SK-N-SH (cell line): ENCODE data around the gene TRIM71. TPM values are rescaled to one million over a fixed set of nuclear protein-coding genes. Genes with fewer than 3 reads are reported as not detected.

Experiments
- CTCF ChIA-PET: fragments of 300-600, 350-600 bp; formaldehyde crosslinking; extraction: SDS; loops from one replicate; lab custom pipeline; 2021; lab: Yijun Ruan, JAX
- POLR2A ChIA-PET: fragments of 350-600 bp; sonication (Branson Sonifier 250); formaldehyde crosslinking; extraction: SDS; loops from one replicate; lab custom pipeline; 2020; ENCODE audit warnings: antibody characterized with exemption, inconsistent platforms; lab: Yijun Ruan, JAX
- DNase-seq: peaks from one replicate; pipeline ENCODE4 v3.0.0; 2012
- H2AFZ ChIP-seq: fragments of 200-600 bp; sonication (generic); 2 replicates; pipeline ENCODE4 v1.8.1; 2016; ENCODE audit warnings: antibody characterized with exemption, mild to moderate bottlenecking, low read depth
- H3F3A ChIP-seq: fragments of 200-600 bp; sonication (generic); replicated peaks from 2 replicates; pipeline ENCODE3; 2016; ENCODE audit warnings: antibody characterized with exemption, mild to moderate bottlenecking; ENCODE audit not compliant: insufficient read depth
- H3K27ac ChIP-seq, 2 experiments: fragments of 200-500 bp in 1 of 2; fragments of 200-600 bp in 1 of 2; sonication (Bioruptor generic) in 1 of 2; sonication (generic), shearing (Covaris generic) in 1 of 2; 2 replicates each; pipeline versions ENCODE4 v1.5.1 to v1.6.1; 2014 to 2016; ENCODE audit warnings: low read depth in 2 of 2, inconsistent platforms in 1 of 2, low read length in 1 of 2, mild to moderate bottlenecking in 1 of 2, mixed read lengths in 1 of 2
- H3K27me3 ChIP-seq: fragments of 200-600 bp; sonication (generic), shearing (Covaris generic); 2 replicates; pipeline ENCODE4 v1.6.1; 2016; ENCODE audit warnings: mixed run types; ENCODE audit not compliant: insufficient read depth
- H3K36me3 ChIP-seq, 2 experiments: fragments of 200-500 bp in 1 of 2; fragments of 200-600 bp in 1 of 2; sonication (Bioruptor generic) in 1 of 2; sonication (generic) in 1 of 2; replicated peaks in 1 of 2; 2 replicates each; pipeline versions ENCODE3 to v1.5.1; 2014 to 2016; ENCODE audit warnings: low read length in 1 of 2, mild to moderate bottlenecking in 1 of 2; ENCODE audit not compliant: insufficient read depth in 2 of 2, control insufficient read depth in 1 of 2
- H3K4me1 ChIP-seq, 2 experiments: fragments of 200-500 bp in 1 of 2; fragments of 200-600 bp in 1 of 2; sonication (Bioruptor generic) in 1 of 2; sonication (generic), shearing (Covaris generic) in 1 of 2; 2 replicates each; pipeline versions ENCODE4 v1.5.1 to v1.6.1; 2014 to 2016; ENCODE audit warnings: low read depth in 1 of 2, low read length in 1 of 2, mixed run types in 1 of 2; ENCODE audit not compliant: insufficient read depth in 2 of 2, control insufficient read depth in 1 of 2
- H3K4me2 ChIP-seq: fragments of 200-600 bp; sonication (generic), shearing (Covaris generic); 2 replicates; pipeline ENCODE4 v1.6.1; 2017; ENCODE audit warnings: mixed run types
- H3K4me3 ChIP-seq, 2 experiments: fragments of 200-500 bp in 1 of 2; fragments of 200-600 bp in 1 of 2; sonication (Bioruptor generic) in 1 of 2; sonication (generic), shearing (Covaris generic) in 1 of 2; 2 replicates each; pipeline versions ENCODE4 v1.5.1 to v1.8.1; 2014 to 2016; ENCODE audit warnings: low read depth in 2 of 2, inconsistent platforms in 1 of 2, low read length in 1 of 2, mild to moderate bottlenecking in 1 of 2, mixed read lengths in 1 of 2, moderate library complexity in 1 of 2
- H3K79me2 ChIP-seq: fragments of 200-600 bp; sonication (generic); 2 replicates; pipeline ENCODE4 v1.8.1; 2017; ENCODE audit warnings: mild to moderate bottlenecking; ENCODE audit not compliant: insufficient read depth
- H3K9ac ChIP-seq: fragments of 200-600 bp; sonication (generic); 2 replicates; pipeline ENCODE4 v1.6.1; 2017; ENCODE audit warnings: mixed run types
- H3K9me2 ChIP-seq: fragments of 200-600 bp; sonication (generic); 2 replicates; pipeline ENCODE4 v1.6.1; 2017; ENCODE audit warnings: mixed run types
- H3K9me3 ChIP-seq: fragments of 200-600 bp; sonication (generic); 2 replicates; pipeline ENCODE4 v1.6.1; 2017; ENCODE audit warnings: mixed run types, mild to moderate bottlenecking, moderate library complexity
- H4K20me1 ChIP-seq: fragments of 200-600 bp; sonication (generic); 2 replicates; pipeline ENCODE4 v1.6.1; 2017; ENCODE audit warnings: mild to moderate bottlenecking, mixed run types; ENCODE audit not compliant: insufficient read depth
- ELF1 ChIP-seq: IDR thresholded peaks from 2 replicates; pipeline ENCODE4 v1.4.0; 2012
- FOSL2 ChIP-seq: IDR thresholded peaks from 2 replicates; pipeline ENCODE4 v1.4.0; 2012; ENCODE audit warnings: low read depth, mild to moderate bottlenecking, moderate library complexity, borderline replicate concordance
- FOXJ3 ChIP-seq: sonication (generic); formaldehyde crosslinking; IDR thresholded peaks from 2 replicates; pipeline ENCODE4 v1.5.1; 2020; ENCODE audit warnings: mild to moderate bottlenecking, missing genetic modification reagents
- FOXM1 ChIP-seq: IDR thresholded peaks from 2 replicates; pipeline ENCODE4 v1.4.0; 2012; ENCODE audit warnings: low read depth, mild to moderate bottlenecking
- GABPA ChIP-seq: IDR thresholded peaks from 2 replicates; pipeline ENCODE4 v1.4.0; 2012; ENCODE audit warnings: low read depth, mild to moderate bottlenecking
- MAX ChIP-seq: IDR thresholded peaks from 2 replicates; pipeline ENCODE4 v1.4.0; 2012; ENCODE audit warnings: low read depth
- MXI1 ChIP-seq: IDR thresholded peaks from 2 replicates; pipeline ENCODE4 v1.6.1; 2012; ENCODE audit warnings: mild to moderate bottlenecking, low read depth, low read length, improper control_type of control experiment
- NFIC ChIP-seq: IDR thresholded peaks from 2 replicates; pipeline ENCODE4 v1.4.0; 2012; ENCODE audit warnings: borderline replicate concordance
- NRF1 ChIP-seq: IDR thresholded peaks from 2 replicates; pipeline ENCODE4 v1.6.1; 2012; ENCODE audit warnings: low read depth, mild to moderate bottlenecking, low read length
- RCOR1 ChIP-seq: fragments of 150-350 bp; IDR thresholded peaks from 2 replicates; pipeline ENCODE4 v1.6.1; 2017; ENCODE audit warnings: antibody characterized with exemption, low read length
- RXRA ChIP-seq: IDR thresholded peaks from 2 replicates; pipeline ENCODE4 v1.4.0; 2012; ENCODE audit warnings: low read depth, mild to moderate bottlenecking, borderline replicate concordance
- SIN3A ChIP-seq: IDR thresholded peaks from 2 replicates; pipeline ENCODE4 v1.6.1; 2012; ENCODE audit warnings: low read depth, mild to moderate bottlenecking, low read length, moderate library complexity, borderline replicate concordance
- SMC3 ChIP-seq: IDR thresholded peaks from 2 replicates; pipeline ENCODE4 v1.6.1; 2012; ENCODE audit warnings: low read depth, low read length, improper control_type of control experiment
- WGBS: methylation state at CpG from one replicate; pipeline ENCODE4 v1.1.6; 2017; ENCODE audit warnings: low lambda C conversion rate; 5-methylcytosine and 5-hydroxymethylcytosine counted together
- polyA plus RNA-seq, 3 experiments: library from polyadenylated mRNA; depleted of rRNA; stranded (reverse); fragments of >200 nt; gene quantifications; 2 replicates each; pipeline ENCODE4 v1.2.3, GENCODE V29; 2012
- TF ChIP-seq, protein P1 (sequence below): IDR thresholded peaks from 2 replicates; pipeline ENCODE4 v1.4.0; 2012; ENCODE audit warnings: low read depth, borderline replicate concordance
- TF ChIP-seq, protein P2 (sequence below): IDR thresholded peaks from 2 replicates; pipeline ENCODE4 v1.4.0; 2012; ENCODE audit warnings: low read depth, borderline replicate concordance

TRIM71 gene
- polyA plus RNA-seq, 1 of the 3 experiments (the other 2 are of a cell fraction) = not detected

DNA sequence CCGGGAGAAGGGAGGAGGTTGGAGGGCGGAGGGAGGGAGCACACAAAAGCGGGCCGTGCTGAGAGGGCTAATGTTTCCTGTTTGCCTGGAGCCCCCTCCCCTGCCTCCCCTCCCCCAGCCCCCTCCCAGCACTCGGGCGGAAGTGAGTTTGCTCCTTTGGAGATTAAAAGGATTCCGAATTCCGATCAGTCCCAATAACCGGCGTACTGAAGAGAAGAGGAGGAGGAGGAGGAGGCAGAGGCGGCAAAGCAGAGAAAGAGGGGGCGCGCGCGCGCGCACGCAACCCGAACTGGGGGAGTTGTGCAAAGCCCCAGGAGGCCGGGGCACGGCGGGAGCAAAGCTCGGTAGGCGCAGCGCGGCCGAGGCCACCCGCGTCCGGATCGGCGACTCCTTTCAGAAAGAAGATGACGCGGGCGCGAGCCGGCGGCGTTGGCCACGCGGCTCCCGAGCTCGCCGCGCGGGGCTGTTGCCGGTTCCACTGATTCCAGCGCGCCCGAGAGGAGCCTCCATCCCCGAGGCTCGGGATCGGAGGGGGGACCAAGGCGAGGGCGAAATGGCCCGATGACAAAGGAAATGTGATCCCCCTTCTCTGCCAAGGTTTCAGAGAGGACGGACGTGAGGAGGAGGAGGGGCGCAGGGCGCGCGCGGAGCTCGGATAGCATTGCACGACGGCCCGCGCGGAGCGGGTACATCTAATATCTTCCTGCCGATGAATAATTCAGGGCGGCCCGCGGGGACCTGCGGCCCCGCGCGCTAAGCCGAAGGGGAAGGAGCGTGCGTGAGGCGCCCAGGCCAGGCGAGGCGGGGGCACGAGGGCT is 1.1 kb upstream of the TRIM71 start:
- Histone ChIP-seq H4K20me1 (no peaks in the 10 kb centered on the region), H3K27me3 (peaks cover 58% of the 10 kb centered on the region), H3K27ac (no peak overlapping the region), H2AFZ (no peak overlapping the region), H3K79me2 (no peaks in the 10 kb centered on the region), H3K4me1 (no peaks in the 10 kb centered on the region; a peak in 1 of 4 replicates), H3K4me3 (peak overlapping the region; percentile 37 to 40; a peak in 3 of 4 replicates), H3K4me2 (peak overlapping the region; percentile 69; the same call in 1 of the 2 replicates), H3K9me3 (no peaks in the 10 kb centered on the region), H3K36me3 (no peaks in the 10 kb centered on the region), H3F3A (no peaks in the 10 kb centered on the region), H3K9ac (no peak overlapping the region), H3K9me2 (no peaks in the 10 kb centered on the region)
- CTCF ChIA-PET = interaction anchor here (0.9 kb wide), 1 partner anchor 35 kb away, joined by 3 read pairs; no protein-coding TSS in a partner anchor
- POLR2A ChIA-PET = no interaction called here
- 8% methylated on average over 34 of the region's 85 CpGs for WGBS
- peak; percentile 76 for DNase-seq
- TF ChIP-seq RXRA (no peak), FOSL2 (no peak), MXI1 (0 out of 2 replicates have a peak, but pooled peaks have one; percentile 16), NFIC (no peak)

DNA sequence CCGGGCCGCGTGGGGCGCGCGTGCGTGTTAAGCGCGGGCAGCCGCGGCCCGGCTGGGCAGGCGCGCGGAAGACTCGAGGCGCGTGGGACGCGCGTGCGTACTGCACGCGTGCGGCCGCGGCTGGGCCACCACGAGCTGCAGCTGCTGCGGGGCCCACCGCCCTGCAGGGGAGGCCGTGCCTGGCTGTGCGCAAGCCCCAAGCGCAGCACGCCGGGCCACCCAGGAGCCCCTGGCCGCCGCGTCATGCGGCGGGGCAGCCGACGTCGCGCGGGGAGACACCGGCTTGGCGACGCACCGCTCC is 590 bp upstream of the TRIM71 start:
- no peaks in the 10 kb centered on the region for H4K20me1 ChIP-seq
- no peaks in the 10 kb centered on the region for H3K36me3 ChIP-seq
- no peak for TF ChIP-seq GABPA
- no peaks in the 10 kb centered on the region; a peak in 1 of 4 replicates for H3K4me1 ChIP-seq
- whole genome bisulfite sequencing = 19% methylated on average over 4 of the region's 49 CpGs
- POLR2A ChIA-PET = no interaction called here
- DNase-seq = no peak
- H3K9ac ChIP-seq = no peak overlapping the region
- H3K9me2 ChIP-seq = no peaks in the 10 kb centered on the region
- H3K4me3 ChIP-seq = peak overlapping the region in 1 of 2 experiments; percentile 40; a peak in 3 of 4 replicates
- H3K9me3 ChIP-seq = no peaks in the 10 kb centered on the region
- CTCF ChIA-PET = interaction anchor here (0.9 kb wide), 1 partner anchor 35 kb away, joined by 3 read pairs; no protein-coding TSS in a partner anchor
- H3K4me2 ChIP-seq = 0 out of 2 replicates have a peak overlapping the region, but pooled peaks have one; percentile 19
- H3K79me2 ChIP-seq = no peaks in the 10 kb centered on the region
- peaks cover 63% of the 10 kb centered on the region for H3K27me3 ChIP-seq
- H3K27ac ChIP-seq = no peak overlapping the region
- no peaks in the 10 kb centered on the region for H3F3A ChIP-seq
- 0 out of 2 replicates have a peak overlapping the region, but pooled peaks have one; percentile 16 for H2AFZ ChIP-seq

GRCh38 chr3:32818229-32818969 is 602 bp downstream of the TRIM71 start:
- Histone ChIP-seq H3K4me1 (no peaks in the 10 kb centered on the region; a peak in 1 of 4 replicates), H3K9me2 (no peaks in the 10 kb centered on the region), H3K4me3 (no peak overlapping the region; a peak in 1 of 4 replicates), H3K27ac (no peak overlapping the region), H3K79me2 (no peaks in the 10 kb centered on the region), H4K20me1 (no peaks in the 10 kb centered on the region), H3K4me2 (no peak overlapping the region), H3F3A (no peaks in the 10 kb centered on the region), H3K27me3 (peaks cover 71% of the 10 kb centered on the region), H3K9ac (no peak overlapping the region), H3K36me3 (no peaks in the 10 kb centered on the region), H3K9me3 (no peaks in the 10 kb centered on the region), H2AFZ (no peak overlapping the region; the same call in 1 of the 2 replicates)
- WGBS = 23% methylated on average over 26 of the region's 111 CpGs
- CTCF ChIA-PET = no interaction called here
- POLR2A ChIA-PET = no interaction called here
- peak; percentile 61 for DNase-seq
- TF ChIP-seq ELF1 (no peak), FOXJ3 (CRISPR knock-in tag) (no peak), RXRA (no peak), SMC3 (no peak), MAX (no peak), SIN3A (no peak), NRF1 (no peak), FOXM1 (no peak), RCOR1 (no peak), GABPA (no peak), NFIC (no peak)
- TF ChIP-seq, protein P1, sequence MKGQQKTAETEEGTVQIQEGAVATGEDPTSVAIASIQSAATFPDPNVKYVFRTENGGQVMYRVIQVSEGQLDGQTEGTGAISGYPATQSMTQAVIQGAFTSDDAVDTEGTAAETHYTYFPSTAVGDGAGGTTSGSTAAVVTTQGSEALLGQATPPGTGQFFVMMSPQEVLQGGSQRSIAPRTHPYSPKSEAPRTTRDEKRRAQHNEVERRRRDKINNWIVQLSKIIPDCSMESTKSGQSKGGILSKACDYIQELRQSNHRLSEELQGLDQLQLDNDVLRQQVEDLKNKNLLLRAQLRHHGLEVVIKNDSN = no peak
- TF ChIP-seq, protein P2, sequence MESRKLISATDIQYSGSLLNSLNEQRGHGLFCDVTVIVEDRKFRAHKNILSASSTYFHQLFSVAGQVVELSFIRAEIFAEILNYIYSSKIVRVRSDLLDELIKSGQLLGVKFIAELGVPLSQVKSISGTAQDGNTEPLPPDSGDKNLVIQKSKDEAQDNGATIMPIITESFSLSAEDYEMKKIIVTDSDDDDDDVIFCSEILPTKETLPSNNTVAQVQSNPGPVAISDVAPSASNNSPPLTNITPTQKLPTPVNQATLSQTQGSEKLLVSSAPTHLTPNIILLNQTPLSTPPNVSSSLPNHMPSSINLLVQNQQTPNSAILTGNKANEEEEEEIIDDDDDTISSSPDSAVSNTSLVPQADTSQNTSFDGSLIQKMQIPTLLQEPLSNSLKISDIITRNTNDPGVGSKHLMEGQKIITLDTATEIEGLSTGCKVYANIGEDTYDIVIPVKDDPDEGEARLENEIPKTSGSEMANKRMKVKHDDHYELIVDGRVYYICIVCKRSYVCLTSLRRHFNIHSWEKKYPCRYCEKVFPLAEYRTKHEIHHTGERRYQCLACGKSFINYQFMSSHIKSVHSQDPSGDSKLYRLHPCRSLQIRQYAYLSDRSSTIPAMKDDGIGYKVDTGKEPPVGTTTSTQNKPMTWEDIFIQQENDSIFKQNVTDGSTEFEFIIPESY = no peak
